Measurements from ENCODE around the gene RFTN1. TPM values are rescaled to one million over a fixed set of nuclear protein-coding genes. Genes with fewer than 3 reads are reported as not detected.

RFTN1 gene
- total and polyA plus RNA-seq, 2 donors (not counting 1 experiment from before 2014, with no cell fraction given) = 32.4 to 156 TPM

DNA sequence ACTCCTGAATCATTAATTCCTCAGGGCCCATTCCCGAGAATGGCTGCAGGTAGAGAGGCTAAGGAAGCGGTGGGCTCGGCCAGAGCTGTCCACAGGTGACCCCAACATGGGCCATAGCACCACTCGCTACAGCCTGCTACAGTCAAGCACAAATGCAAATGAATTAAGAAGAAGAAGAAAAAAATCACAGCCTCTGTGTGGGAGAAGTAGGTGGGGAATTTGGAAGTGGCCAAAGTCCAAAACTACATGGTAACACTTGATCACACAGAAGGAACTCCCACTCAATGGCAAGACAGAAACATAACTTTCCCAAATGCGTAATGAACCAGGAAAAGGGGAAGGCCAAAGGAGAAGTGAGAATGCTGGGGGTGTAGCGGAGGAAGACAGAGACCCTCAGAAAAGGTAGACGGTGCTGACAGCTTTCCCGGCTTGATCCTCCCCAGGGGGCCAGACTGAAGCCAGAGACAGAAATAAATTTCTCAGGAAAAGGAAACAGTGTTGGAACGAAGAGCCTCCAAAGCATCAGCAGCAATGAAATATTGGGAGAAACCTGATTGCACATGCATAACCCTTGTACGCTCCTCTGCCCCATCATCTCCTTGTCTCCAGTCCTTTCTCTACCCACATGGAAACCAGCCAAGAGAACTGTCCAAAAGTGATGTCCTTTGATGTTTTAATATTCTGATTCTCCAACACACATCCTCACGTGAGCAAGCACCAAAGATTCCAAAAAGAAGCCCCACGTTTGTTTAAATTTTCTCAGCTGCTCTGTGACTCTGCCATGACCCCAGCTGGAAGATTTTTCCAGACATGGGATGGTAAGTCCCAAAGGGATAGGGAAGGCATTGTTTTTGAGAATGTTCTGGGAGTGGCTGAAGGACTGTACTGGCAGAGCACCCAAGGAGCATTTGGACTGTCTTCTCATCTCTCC is 140.9 kb downstream of the RFTN1 start:
- H3K4me3 ChIP-seq (ENCODE audit: control extremely low read depth in 1 of 5, extremely low read depth in 1 of 5, insufficient read depth in 1 of 5, low read depth in 2 of 5, low read length in 4 of 5) = peak overlapping the region in 1 of 5 experiments; percentile 1
- intact Hi-C loops (cut with micrococcal nuclease) = loop anchor here (1.0 to 5.0 kb wide), 4 partner anchors 60 to 140 kb away; partner anchors contain the start of gene OXNAD1
- peak overlapping the region; percentile 62 to 87 for H3K27ac ChIP-seq (ENCODE audit: low read length in 2 of 2)
- POLR2A ChIA-PET = no interaction called here
- 38% methylated on average over 5 of the region's 12 CpGs for WGBS (ENCODE audit: insufficient coverage)
- H3K4me2 ChIP-seq (replicated peaks; ENCODE audit: low read depth, low read length, poor library complexity, severe bottlenecking) = peak overlapping the region; percentile 65
- peak overlapping the region; percentile 8 for H3K9ac ChIP-seq (ENCODE audit: low read length)
- peak overlapping the region; percentile 66 for H3K4me3 Mint-ChIP-seq
- no peak for TF ChIP-seq EZH2 (IDR thresholded peaks at IDR 0.05; ENCODE audit: borderline replicate concordance, insufficient read depth, low read depth, low read length, poor library complexity, severe bottlenecking)
- no peaks in the 10 kb centered on the region for H3K27me3 ChIP-seq (replicated peaks in 1 of 4; ENCODE audit: control extremely low read depth in 1 of 4, control insufficient read depth in 3 of 4, insufficient read depth in 4 of 4, low read length in 3 of 4)
- no peaks in the 10 kb centered on the region for H3K27me3 Mint-ChIP-seq
- peaks cover 7% of the 10 kb centered on the region for H4K20me1 ChIP-seq (ENCODE audit: control insufficient read depth, insufficient read depth, low read length, poor library complexity, severe bottlenecking)
- H3K4me1 Mint-ChIP-seq = peaks cover 83% of the 10 kb centered on the region
- ATAC-seq (ENCODE audit: low read depth) = peak; percentile 11
- peaks cover 27% of the 10 kb centered on the region for H3K79me2 ChIP-seq (ENCODE audit: control insufficient read depth, insufficient read depth, low read length)
- peaks cover 0 to under 1% (median 0%) of the 10 kb centered on the region in 3 donors for H3K9me3 ChIP-seq (ENCODE audit: control extremely low read depth in 1 of 3, control insufficient read depth in 2 of 3, insufficient read depth in 1 of 3, low read length in 2 of 3)
- peak; percentile 85 for DNase-seq
- H2AFZ ChIP-seq (ENCODE audit: insufficient read depth, low read depth, low read length, poor library complexity, severe bottlenecking) = no peak overlapping the region
- CTCF ChIA-PET = interaction anchor here (0.7 to 1.2 kb wide), 3 partner anchors 58 to 178 kb away, joined by 3 to 6 read pairs (median 4); no protein-coding TSS in a partner anchor
- peak overlapping the region; percentile 91 for H3K27ac Mint-ChIP-seq
- H3K9me3 Mint-ChIP-seq (ENCODE audit: insufficient read depth) = no peaks in the 10 kb centered on the region
- peaks cover 88 to 89% of the 10 kb centered on the region in 2 donors for H3K4me1 ChIP-seq (ENCODE audit: control insufficient read depth in 2 of 2, insufficient read depth in 2 of 2, low read length in 2 of 2)
- peaks cover 6 to 22% of the 10 kb centered on the region in 2 experiments for H3K36me3 ChIP-seq (replicated peaks in 1 of 2; ENCODE audit: control extremely low read depth in 1 of 2, control insufficient read depth in 1 of 2, extremely low read depth in 1 of 2, insufficient read depth in 2 of 2, low read length in 1 of 2)

DNA sequence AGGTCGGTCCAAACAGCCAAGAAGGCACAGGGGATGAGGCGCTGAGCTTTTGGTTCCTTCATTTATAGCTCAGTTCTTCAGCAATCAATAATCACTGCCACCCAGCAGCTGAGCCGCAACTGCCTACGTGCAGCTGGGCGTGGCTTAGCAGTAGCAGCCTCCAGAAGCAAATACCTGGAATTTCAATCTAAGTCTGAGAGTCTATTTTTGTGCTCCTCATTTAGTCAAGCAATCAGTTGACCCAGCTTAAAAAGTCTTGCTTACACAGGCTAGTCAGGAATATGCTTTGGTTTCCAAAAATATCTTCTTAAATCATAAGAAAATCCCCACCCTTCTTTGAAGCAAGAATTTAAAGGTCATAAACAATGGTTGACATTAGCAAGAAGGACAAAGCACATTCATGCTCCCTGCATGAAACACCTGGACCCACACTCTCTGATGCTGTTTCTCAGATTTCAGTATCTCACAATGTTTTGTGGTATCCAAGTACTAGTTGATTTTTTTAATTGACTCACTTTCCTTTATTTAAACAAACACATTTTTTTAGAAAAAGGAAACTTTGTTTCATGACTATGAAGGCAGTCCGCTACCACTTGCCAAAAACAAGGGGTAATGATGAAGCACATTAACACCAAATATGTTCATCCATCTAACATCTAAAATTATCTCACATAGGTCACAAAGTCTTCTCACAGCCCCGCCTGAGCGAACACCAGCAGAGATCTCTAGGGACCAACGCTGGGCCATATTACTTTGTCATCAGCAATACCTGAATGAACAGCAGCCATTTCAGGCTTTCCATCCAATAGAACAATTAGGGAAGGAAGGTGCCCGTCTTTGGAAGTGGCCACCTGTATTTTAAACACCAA is 142.4 kb downstream of the RFTN1 start:
- H3K9me3 Mint-ChIP-seq (ENCODE audit: insufficient read depth) = no peaks in the 10 kb centered on the region
- no peak overlapping the region for H2AFZ ChIP-seq (ENCODE audit: insufficient read depth, low read depth, low read length, poor library complexity, severe bottlenecking)
- WGBS (ENCODE audit: insufficient coverage) = 38% methylated on average over 9 of the region's 10 CpGs
- intact Hi-C loops (cut with micrococcal nuclease) = loop anchor here (1.0 to 5.0 kb wide), 4 partner anchors 59 to 104 kb away; partner anchors contain the start of gene OXNAD1
- peak overlapping the region; percentile 91 for H3K27ac Mint-ChIP-seq
- H3K4me1 Mint-ChIP-seq = peaks cover 73% of the 10 kb centered on the region
- no peaks in the 10 kb centered on the region for H3K27me3 Mint-ChIP-seq
- H3K79me2 ChIP-seq (ENCODE audit: control insufficient read depth, insufficient read depth, low read length) = peaks cover 42% of the 10 kb centered on the region
- H3K4me1 ChIP-seq (ENCODE audit: control insufficient read depth in 2 of 2, insufficient read depth in 2 of 2, low read length in 2 of 2) = peaks cover 75 to 77% of the 10 kb centered on the region in 2 donors
- POLR2A ChIA-PET = interaction anchor here (1.1 kb wide), 1 partner anchor 142 kb away, joined by 4 read pairs; no protein-coding TSS in a partner anchor
- no peak for TF ChIP-seq EZH2 (IDR thresholded peaks at IDR 0.05; ENCODE audit: borderline replicate concordance, insufficient read depth, low read depth, low read length, poor library complexity, severe bottlenecking)
- TF ChIP-seq, protein P1, sequence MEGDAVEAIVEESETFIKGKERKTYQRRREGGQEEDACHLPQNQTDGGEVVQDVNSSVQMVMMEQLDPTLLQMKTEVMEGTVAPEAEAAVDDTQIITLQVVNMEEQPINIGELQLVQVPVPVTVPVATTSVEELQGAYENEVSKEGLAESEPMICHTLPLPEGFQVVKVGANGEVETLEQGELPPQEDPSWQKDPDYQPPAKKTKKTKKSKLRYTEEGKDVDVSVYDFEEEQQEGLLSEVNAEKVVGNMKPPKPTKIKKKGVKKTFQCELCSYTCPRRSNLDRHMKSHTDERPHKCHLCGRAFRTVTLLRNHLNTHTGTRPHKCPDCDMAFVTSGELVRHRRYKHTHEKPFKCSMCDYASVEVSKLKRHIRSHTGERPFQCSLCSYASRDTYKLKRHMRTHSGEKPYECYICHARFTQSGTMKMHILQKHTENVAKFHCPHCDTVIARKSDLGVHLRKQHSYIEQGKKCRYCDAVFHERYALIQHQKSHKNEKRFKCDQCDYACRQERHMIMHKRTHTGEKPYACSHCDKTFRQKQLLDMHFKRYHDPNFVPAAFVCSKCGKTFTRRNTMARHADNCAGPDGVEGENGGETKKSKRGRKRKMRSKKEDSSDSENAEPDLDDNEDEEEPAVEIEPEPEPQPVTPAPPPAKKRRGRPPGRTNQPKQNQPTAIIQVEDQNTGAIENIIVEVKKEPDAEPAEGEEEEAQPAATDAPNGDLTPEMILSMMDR (IDR thresholded peaks at IDR 0.05) = no peak
- H4K20me1 ChIP-seq (ENCODE audit: control insufficient read depth, insufficient read depth, low read length, poor library complexity, severe bottlenecking) = peaks cover 22% of the 10 kb centered on the region
- H3K27ac ChIP-seq (ENCODE audit: low read length in 2 of 2) = peak overlapping the region; percentile 62 to 87
- H3K36me3 ChIP-seq (replicated peaks in 1 of 2; ENCODE audit: control extremely low read depth in 1 of 2, control insufficient read depth in 1 of 2, extremely low read depth in 1 of 2, insufficient read depth in 2 of 2, low read length in 1 of 2) = peaks cover 6 to 28% of the 10 kb centered on the region in 2 experiments
- ATAC-seq (ENCODE audit: low read depth) (peak; percentile 53), DNase-seq (peak; percentile 77)
- H3K27me3 ChIP-seq (replicated peaks in 1 of 4; ENCODE audit: control extremely low read depth in 1 of 4, control insufficient read depth in 3 of 4, insufficient read depth in 4 of 4, low read length in 3 of 4) = no peaks in the 10 kb centered on the region
- peak overlapping the region; percentile 66 for H3K4me3 Mint-ChIP-seq
- H3K9me3 ChIP-seq (ENCODE audit: control extremely low read depth in 1 of 3, control insufficient read depth in 2 of 3, insufficient read depth in 1 of 3, low read length in 2 of 3) = no peaks in the 10 kb centered on the region
- H3K9ac ChIP-seq (ENCODE audit: low read length) = peak overlapping the region; percentile 8
- peak overlapping the region in 1 of 5 experiments; percentile 15 for H3K4me3 ChIP-seq (ENCODE audit: control extremely low read depth in 1 of 5, extremely low read depth in 1 of 5, insufficient read depth in 1 of 5, low read depth in 2 of 5, low read length in 4 of 5)
- H3K4me2 ChIP-seq (replicated peaks; ENCODE audit: low read depth, low read length, poor library complexity, severe bottlenecking) = peak overlapping the region; percentile 65
- CTCF ChIA-PET = interaction anchor here (0.6 to 1.3 kb wide), 2 partner anchors 81 to 146 kb away, joined by 3 to 4 read pairs; no protein-coding TSS in a partner anchor
